GM21447 (cell line): ENCODE data around the gene DGCR2.
"Not testable (repeated sequence)": the region's sequence is repeated elsewhere in the genome, so short reads cannot be mapped to it uniquely, and the experiment has no call there.

Experiments used
- ATAC-seq: cut with Tn5 transposase; IDR thresholded peaks from one replicate; pipeline ENCODE4 v1.9.1; 2021; ENCODE audit not compliant: unreplicated experiment

The DGCR2 gene

GRCh38 chr22:19122143-19122751 is at the start of gene DGCR2:
DGCR2 (minus strand) TSS chr22:19122412; CDS start chr22:19122206, 206 bp downstream.
- ATAC-seq, result peak; percentile 74

GRCh38 chr22:19169947-19170318 is 47.7 kb upstream of the DGCR2 start:
- ATAC-seq, result no peak

DNA sequence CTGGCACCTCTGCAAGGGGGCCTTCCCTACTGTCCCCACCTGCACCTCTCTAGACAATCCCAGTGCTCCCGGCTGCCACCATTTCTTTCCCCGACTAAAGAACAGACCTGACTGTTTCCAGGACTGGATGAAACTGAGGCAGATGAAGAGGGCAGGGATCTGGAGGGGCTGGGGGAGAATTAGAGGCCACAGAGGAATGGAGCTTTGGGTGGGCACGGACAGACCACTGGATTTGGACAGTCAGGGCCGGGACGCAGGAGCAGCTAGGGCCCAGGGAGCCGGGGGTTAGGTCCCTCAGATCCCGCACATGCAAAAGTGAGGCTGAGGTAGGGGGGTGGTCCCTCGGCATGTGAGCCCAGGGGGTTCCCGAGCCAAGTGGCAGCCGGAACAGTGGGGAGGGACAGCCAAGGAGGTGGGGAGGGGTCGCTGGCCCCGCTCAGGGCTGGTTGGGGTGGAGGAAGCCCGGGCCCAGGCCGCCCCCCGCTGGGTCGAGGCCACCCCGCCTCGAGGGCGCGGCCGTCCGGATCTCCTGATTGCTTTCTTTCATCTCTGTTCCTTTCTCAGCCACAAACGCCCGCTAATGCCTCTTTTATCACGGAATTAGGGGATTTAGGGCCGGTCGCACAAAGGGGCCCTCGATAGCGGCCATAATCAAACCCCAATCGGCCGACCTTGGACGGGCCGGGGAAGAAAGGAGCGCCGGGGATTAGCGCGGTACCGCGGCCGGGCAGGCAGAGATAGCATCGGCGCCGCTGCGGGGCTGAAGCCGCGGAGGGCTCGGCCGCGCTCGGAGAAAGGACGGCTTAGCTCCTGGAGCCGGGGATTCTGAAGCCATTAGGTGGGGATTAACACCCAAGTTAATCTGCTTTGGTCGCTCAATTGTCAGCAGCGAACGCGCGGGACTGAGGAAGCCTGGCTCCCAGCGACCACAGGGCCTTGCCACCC is 47.1 kb upstream of the DGCR2 start:
- no peak for ATAC-seq

DNA sequence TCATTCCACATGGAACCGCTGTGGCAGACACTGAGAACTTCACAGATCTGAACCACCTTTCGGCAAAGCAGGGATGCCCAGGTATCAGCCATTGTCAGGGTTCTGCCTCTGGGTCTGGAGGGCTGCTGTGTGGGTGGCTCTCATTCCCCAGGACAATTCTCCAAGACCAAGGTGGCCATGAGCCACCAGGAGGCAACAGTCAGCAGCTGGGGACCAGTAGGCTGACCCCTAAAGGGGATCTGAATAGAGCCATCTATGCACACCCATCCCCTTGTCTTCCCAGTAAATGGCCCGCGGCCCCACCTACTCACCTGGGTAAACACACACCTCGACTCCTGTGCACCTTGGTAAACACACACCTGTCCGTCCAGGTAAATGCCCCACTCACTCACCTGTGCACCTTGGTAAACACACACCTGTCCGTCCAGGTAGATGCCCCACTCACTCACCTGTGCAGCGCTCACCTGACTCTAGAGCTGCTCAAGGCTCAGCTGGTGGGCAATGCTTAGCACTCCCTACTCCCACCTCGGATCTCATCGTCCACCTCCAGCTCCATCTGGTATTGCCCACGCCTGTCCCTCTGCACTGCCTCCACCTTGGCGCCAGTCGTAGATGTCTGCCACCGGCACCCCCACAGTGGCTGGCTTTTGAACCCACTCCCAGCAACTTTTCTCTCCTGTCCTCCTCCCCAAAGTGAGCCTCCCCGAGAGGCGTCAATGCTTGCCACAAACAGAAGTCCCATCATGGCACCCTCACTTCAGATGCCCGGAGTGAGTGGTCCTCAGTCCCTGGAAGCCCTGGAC is 46.1 kb upstream of the DGCR2 start:
- ATAC-seq, result no peak

DNA sequence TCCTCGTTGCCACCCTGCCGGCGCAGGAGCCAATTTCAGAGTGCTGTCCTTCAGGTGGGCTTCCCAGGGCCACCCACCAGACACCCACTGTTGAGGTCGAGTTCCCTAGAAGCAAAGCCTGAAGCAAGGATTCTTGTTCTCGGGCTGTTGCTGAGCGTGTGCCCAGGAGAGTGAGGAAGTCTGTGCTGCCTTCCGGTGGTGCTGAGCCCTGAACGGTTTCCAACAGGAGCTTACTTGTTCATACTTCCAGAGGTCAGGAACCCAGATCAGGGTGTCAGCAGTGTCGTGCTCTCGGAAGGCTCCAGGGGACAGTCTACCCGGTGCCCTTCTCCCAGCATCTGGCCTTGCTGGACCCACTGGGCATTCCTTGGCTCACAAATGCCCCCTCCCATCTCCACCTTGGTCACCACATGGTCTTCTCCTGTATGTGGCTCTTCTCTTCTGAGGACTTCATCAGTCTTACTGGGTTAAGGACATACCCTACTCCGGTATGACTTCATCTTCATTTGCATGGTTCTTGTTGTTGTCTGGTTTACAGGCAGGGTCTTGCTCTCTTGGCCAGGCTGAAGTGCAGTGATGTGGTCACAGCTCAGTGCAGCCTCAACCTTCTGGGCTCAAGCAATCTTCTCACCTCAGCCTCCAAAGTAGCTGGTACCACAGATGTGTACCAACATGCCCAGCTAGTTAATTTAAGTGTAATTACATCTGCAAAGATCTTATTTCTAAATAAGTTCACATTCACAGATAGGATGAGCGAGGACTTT is 45.1 kb upstream of the DGCR2 start:
- no peak for ATAC-seq

GRCh38 chr22:19166421-19166820 is 44.2 kb upstream of the DGCR2 start:
- ATAC-seq, result no peak

DNA sequence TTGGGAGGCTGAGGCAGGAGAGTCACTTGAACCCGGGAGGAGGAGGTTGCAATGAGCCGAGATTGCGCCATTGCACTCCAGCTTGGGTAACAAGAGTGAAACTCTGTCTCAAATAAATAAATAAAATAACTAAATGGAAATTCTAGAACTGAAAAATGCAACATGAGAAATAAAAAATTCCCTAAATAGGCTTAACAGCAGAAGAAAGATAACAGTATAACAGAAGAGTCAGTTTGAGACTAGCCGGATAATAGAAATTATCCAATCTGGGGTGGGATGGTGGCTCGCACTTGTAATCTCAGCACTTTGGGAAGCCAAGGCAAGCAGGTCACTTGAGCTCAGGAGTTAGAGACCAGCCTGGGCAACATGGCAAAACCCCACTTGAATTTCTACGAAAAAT is 42.2 kb upstream of the DGCR2 start:
- ATAC-seq, result no peak

DNA sequence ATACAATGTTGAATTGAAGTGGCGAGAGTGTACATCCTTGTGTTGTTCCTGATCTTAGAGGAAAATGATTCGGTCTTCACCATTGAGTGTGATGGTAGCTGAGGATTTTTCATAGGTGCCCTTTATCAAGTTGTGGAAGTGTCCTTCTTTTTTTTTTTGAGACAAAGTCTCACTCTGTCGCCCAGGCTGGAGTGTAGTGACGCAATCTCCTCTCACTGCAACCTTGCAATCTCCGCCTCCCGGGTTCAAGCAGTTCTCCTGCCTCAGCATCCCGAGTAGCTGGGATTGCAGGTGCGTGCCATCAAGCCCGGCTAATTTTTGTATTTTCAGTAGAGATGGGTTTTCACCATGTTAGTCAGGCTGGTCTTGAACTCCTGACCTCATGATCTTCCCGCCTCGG is 36.4 kb upstream of the DGCR2 start:
- not testable (repeated sequence) for ATAC-seq

- ATAC-seq, result not testable (repeated sequence)
Measured at GRCh38 chr22:19156109-19156508, 33.9 kb upstream of the DGCR2 start.

- no peak for ATAC-seq
Measured at GRCh38 chr22:19152942-19153883, 31.0 kb upstream of the DGCR2 start.

DNA sequence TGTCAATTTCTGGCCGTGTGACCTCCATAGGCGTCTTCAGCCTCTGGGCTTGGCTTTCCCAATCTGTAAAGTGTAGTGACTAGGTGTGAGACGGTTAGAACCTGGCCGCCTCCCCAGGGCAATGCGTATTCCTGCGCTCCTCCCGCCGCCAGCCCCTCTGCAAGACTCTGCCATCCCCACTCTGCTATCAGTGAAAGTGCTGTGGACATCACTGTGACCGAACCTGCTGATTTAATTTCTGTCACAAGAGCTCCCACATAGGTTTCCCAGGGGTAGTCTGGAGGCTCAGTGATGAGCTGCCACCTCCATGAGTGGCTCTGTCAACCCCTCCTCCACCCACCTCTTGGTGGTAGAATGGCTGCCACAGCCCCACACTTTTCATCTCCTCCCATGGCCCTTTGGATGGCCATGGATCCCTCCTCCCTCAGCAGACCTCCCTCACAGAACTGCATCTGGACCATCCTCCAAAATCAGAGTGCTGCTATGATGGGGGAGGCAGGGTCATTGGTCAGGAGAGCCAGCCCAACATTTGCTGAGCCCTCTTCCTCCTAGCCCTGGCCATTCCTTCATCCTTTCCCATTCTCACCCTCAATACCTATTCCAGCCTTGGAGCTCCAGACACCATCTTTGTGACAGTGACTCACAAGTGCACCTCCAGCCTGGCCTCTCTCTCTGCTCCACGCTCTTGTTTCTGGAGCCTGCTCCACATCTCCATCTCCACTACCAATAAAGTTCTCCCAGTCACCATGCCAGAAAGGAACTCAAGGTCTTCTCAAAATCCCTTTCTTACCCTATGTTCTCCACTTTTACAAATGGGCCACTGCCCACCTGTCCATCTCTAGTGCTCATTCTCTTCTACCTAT is 29.3 kb upstream of the DGCR2 start:
- ATAC-seq, result no peak

DNA sequence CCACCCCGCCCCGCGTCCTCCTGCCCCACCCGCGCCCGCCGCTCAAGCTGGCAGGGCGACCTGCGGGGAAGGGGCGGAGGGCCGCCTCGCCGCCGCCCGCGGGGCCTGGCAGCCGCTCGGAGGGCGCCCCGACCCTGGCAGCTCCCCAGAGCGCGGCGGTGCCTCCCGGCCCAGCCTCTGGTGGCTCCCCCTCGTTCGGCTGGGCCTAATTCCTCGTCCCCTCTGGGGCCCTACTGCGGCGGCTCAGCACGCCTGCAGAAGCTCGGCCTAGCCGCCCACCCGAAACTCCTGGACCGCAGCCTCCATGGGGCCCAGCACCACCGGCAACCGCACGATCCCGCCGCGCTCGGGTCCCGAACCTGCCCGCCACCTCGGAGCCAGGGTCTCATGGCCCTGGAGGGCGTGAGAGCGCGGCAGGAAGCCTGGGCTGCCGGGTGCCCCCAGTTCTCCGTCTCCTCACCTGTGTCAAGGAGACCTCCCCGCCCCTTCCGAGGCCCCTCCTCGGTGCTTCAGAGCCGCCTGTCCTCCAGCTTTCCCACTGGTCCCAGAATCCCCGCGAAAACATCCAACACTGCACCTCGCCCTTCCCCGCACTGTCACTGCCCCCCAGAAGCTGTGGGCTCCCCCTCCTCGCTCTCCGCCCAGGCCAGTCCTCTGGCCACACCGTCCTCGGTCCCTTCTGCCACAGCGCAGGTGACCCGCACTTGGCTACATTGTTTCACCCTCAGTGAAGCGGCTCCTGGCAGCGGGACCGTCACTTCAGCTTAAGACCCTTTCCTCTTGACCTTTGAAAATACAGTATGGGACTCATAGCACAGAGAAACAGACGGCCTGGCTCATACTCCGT is 28.5 kb upstream of the DGCR2 start:
- ATAC-seq, result no peak

DNA sequence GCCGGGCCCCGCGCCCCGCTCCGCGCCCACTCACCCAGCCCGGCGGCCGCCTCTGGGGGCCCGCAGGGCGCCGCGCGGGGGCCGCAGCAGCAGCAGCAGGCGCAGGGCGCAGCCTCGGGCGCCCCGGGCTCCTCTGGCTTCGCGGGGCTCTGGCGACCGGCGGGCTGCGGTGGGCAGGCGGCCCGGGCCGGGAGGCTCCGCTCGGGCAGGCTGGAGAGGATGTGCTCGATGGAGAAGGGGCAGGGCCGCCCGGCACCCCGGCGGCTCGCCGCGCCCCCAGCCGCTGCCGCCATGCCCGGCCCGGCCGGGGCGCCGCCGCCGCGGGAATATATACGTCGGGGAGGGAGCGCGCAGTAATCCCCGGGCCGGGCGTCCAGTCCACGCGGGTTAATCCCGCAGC is 27.8 kb upstream of the DGCR2 start, which contains the start of gene GSC2:
Gene GSC2 (minus strand): TSS at position 302 of the 400 bp plus-strand sequence. CDS start 9 bp downstream, at position 293.
- ATAC-seq, result no peak

DNA sequence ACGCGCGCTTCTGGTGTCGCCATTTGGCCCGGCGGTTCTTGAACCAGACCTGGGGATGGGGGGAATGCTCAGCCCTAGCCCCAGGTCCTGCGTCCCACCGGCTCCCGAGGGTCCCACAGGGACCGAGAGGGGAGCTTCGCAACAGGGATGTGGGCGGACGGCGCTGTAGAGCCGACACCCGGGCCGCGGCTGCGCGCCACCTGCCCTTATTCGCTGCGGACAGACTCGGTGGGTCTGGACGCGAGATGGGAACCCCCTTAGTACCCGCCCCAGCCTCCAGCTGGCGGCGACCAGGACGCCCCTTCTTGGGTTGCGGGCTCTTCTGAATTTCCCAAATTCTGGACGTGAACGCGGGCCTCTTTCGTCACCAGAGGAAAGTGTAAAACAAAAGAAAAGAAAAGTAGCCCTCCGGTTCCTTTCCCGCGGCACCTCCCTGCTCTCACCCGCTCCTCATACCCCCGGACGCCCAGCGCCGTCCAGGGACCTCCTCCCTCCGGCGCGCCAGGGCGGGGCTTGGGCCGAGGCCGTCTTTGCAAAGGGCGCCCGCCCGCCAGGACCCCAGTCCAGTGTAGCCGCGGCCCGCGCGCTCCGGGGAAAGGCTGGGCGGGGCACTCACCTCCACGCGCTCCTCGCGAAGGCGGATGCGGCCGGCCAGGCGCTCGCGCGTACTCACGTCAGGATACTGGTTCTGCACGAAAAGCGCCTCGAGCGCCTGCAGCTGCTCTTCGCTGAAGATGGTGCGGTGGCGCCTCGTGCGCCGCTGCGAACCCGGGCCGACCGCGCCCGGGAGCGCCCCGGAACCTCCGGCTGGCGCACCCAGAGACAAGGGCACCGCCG is 27.1 kb upstream of the DGCR2 start:
- no peak for ATAC-seq

- no peak for ATAC-seq
Measured at GRCh38 chr22:19148417-19149046, 26.3 kb upstream of the DGCR2 start.

GRCh38 chr22:19147195-19147780 is 25.1 kb upstream of the DGCR2 start:
- no peak for ATAC-seq
